B cell (primary cell): Measurements from ENCODE around the gene CHRNA4.

ENCODE experiments used
- EZH2 ChIP-seq: IDR thresholded peaks from 2 replicates; pipeline ENCODE4 v1.6.1; 2012; ENCODE audit warnings: borderline replicate concordance, low read depth, mild to moderate bottlenecking, moderate library complexity, low read length; ENCODE audit not compliant: insufficient read depth, poor library complexity, severe bottlenecking
- TF ChIP-seq, protein P1 (sequence below): fragments of 200-600 bp; IDR thresholded peaks from one replicate; pipeline ENCODE4 v1.8.0; 2022; ENCODE audit warnings: antibody characterized with exemption, mild to moderate bottlenecking

DNA sequence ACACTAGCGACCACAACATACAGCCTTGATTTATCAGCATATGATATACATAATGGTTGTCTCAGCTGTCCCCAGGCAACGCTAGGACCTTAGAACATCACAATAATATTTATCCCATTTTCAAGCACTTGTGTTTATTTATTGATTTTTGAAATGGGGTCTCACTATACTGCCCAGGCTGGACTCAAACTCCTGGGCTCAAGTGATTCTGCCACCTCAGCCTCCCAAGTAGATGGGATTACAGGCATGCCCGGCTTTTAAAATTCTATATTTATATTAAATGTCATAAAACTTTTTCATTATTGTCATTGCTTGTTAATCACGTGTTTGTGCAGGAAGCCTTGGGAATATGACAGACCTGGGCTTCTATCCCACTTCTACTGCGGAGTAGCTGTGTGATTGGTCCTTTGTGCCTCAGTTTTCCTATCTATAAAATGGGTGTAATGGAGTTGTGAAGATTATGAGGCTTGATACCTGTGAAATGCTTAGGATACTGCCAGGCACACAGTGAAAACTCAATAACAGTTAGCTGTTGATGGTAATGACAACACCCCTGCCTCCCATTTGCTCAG lies 58.0 kb downstream of the CHRNA4 start:
- TF ChIP-seq, protein P1, sequence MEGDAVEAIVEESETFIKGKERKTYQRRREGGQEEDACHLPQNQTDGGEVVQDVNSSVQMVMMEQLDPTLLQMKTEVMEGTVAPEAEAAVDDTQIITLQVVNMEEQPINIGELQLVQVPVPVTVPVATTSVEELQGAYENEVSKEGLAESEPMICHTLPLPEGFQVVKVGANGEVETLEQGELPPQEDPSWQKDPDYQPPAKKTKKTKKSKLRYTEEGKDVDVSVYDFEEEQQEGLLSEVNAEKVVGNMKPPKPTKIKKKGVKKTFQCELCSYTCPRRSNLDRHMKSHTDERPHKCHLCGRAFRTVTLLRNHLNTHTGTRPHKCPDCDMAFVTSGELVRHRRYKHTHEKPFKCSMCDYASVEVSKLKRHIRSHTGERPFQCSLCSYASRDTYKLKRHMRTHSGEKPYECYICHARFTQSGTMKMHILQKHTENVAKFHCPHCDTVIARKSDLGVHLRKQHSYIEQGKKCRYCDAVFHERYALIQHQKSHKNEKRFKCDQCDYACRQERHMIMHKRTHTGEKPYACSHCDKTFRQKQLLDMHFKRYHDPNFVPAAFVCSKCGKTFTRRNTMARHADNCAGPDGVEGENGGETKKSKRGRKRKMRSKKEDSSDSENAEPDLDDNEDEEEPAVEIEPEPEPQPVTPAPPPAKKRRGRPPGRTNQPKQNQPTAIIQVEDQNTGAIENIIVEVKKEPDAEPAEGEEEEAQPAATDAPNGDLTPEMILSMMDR = no peak
- no peak for TF ChIP-seq EZH2
